UCSD-AML1 (cell line): Measurements from ENCODE around the gene GRK2.
"Not testable (repeated sequence)": the region's sequence is repeated elsewhere in the genome, so short reads cannot be mapped to it uniquely, and the experiment has no call there.

Source experiments
- DNase-seq: peaks from one replicate; lab custom pipeline; 2025; ENCODE audit not compliant: unreplicated experiment; lab: John Stamatoyannopoulos, UW

Gene GRK2

GRCh38 chr11:67266449-67267187 is at the start of gene GRK2:
GRK2 (plus strand) TSS chr11:67266473; CDS start chr11:67266700, 227 bp downstream.
- peak; percentile 62 for DNase-seq

- DNase-seq = no peak
Observed at GRCh38 chr11:67227726-67228125, 38.5 kb upstream of the GRK2 start.

DNA sequence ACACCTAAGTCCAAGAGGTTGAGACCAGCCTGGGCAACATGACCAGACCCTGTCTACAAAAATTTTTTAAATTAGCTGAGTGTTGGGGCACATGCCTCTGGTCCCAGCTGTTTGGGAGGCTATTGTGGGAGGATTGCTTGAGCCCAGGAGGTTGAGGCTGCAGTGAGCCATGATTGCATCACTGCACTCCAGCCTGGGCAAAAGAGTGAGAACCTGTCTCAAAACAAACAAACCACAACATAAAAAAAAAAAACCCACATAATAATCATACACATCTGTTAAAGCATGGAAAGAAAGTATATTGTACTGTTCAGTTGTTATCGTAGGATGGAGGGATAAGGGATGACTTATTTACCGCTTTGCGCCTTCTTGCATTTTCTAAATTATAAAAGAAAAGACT is 35.9 kb upstream of the GRK2 start:
- DNase-seq = no peak

GRCh38 chr11:67230886-67231285 is 35.4 kb upstream of the GRK2 start:
- no peak for DNase-seq

DNA sequence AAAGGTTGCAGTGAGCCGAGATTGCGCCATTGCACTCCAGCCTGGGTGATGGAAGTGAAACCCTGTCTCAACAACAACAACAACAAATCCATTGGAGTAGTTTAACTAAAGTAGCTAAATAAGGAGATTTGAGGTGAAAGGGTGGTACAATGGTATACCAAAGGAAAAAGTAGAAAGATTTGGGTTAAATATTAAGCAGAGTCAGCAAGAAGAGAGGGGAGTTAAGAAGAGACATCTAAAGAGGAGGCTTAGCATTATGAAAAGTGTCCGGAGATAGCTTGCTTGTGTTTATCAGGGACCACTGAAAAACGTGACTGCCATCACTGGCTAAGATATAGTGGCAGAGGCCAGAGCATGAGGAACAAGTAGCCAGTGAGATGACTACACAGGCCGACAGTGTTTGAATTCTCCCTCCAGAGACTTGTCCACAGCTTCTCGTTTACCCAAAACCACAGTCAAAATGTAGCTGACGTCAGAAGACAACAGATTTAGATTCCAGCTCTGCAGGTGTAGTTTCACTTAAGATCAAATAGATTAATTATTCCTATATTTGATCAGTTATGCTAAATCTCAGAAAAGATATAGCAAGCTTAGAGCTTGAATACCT is 32.6 kb upstream of the GRK2 start:
- no peak for DNase-seq

- not testable (repeated sequence) for DNase-seq
Observed at GRCh38 chr11:67234571-67234970, 31.7 kb upstream of the GRK2 start.

GRCh38 chr11:67237574-67237973 is 28.7 kb upstream of the GRK2 start:
- DNase-seq = no peak

GRCh38 chr11:67238894-67239782 is 27.1 kb upstream of the GRK2 start:
- no peak for DNase-seq

DNA sequence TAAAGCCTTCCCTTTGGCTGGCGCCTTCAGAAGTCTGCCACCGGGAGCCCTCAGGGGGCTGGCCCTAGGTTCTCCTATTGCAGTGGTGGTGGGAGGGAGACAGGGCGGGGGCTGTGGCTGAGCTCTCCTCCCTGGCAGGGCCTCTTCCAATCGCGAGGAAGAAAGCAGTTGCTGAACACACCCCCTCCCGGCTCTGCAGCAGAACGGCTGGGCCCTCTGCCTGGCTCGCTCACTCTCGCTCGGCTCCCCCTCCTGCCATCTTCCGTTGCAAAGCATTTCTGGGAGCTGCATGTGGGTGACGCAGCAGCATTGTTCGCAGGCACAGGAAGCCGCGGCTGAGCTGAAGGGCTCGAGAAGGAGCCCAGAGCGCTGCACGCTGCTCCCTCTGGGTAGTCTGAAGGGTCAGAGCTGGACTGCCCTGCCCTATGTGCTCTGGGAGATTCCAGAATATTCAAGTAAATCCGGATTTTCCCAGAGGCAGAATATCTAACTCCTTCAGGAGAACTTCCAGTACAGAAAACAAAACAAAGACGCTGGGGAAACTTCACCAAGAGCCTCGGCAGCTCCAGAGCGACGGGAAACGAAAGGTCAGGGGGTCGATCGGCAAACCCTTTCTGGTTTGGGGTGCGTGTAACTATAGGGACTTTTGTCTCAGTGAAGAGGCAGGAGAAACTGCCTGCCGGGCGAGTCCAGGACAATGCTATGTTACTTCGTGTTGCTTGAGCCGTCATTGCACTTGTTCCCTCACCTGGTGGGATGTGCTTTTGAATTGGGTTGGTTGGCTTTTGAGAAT is 26.3 kb upstream of the GRK2 start:
- DNase-seq = peak; percentile 96

- peak; percentile 52 for DNase-seq
Observed at GRCh38 chr11:67240576-67241389, 25.5 kb upstream of the GRK2 start.

DNA sequence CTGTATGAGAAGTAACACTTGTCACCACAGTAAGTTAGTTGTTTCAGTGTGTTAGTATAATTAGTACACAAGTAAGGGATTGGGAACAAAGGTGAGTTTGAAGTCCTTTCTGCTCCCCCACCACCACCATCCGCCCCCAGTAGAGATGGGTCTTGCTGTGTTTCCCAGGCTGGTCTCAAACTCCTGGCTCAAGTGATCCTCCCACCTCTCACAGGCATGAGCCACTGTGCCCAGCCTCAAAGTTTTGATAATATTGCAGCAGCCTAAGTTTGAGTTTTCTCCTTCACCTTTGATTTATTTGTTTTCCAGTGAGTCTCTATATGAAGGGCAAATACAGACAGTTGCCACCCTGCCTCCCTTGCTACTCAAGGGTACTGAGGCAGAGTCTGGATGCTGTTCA is 23.7 kb upstream of the GRK2 start:
- no peak for DNase-seq

GRCh38 chr11:67243051-67243450 is 23.2 kb upstream of the GRK2 start:
- DNase-seq = no peak

- DNase-seq = no peak
Observed at GRCh38 chr11:67245046-67245445, 21.2 kb upstream of the GRK2 start.

GRCh38 chr11:67247946-67248550 is 18.2 kb upstream of the GRK2 start:
- DNase-seq = no peak

DNA sequence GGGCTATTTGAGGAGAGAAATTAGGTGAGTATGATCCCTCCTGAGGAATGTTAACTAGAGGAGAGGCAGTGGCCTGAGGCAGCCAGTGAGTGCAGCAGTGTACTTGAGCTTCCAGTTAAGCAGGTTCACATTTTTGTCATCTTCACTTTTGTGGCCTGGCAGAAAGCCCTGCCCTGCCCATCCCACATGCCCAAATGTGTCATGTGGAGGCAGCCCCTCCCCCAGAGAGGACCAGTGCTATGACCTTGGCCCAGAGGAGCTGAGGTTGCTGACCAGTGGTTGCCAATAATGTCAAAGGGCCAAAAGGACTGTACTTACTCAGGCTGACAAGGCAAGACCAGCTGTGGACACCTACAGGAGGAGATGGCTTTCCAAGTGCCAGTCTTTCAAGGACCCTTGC is 17.6 kb upstream of the GRK2 start:
- DNase-seq = no peak

GRCh38 chr11:67250059-67251043 is 15.9 kb upstream of the GRK2 start:
- DNase-seq = no peak

DNA sequence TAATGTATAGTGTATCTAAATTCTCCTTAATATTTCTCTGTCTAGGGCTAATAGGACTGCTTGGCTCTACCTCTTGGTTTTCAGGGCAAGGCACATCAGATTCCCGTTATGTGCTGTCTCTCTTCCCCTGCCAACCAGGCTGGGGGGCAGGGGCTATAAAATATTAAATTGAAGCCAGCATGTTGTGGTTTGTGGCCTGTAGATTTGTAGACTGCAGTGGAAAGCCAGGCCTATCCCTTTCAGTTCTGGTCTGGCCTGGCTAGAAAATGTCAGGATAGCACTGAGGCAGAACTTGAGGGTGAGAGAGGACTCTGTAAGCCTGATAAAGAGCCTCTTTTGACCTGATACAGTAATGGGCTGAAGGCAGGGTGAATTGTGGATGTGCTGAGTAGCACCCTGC is 14.4 kb upstream of the GRK2 start:
- no peak for DNase-seq

GRCh38 chr11:67252831-67253239 is 13.4 kb upstream of the GRK2 start:
- DNase-seq = peak; percentile 52
